A673 (cell line): ENCODE data around the gene SLC2A8. TPM values are rescaled to one million over a fixed set of nuclear protein-coding genes. Genes with fewer than 3 reads are reported as not detected.

Experiments used
- BruUV-seq: library from RNA; stranded (reverse); fragments of 400-500 nt; replicated peaks from 2 replicates; lab custom pipeline; 2021; lab: Mats Ljungman, UMichigan
- CTCF ChIA-PET: fragments of 300-600 bp; sonication (Branson Sonifier 250); formaldehyde crosslinking; loops from one replicate; lab custom pipeline; 2022; ENCODE audit warnings: antibody characterized with exemption; lab: Charles Lee
- POLR2A ChIA-PET: fragments of 300-600 bp; sonication (Branson Sonifier 250); formaldehyde crosslinking; loops from one replicate; lab custom pipeline; 2022; ENCODE audit warnings: antibody characterized with exemption; ENCODE audit not compliant: low non-redundant PET; lab: Charles Lee
- DNase-seq: peaks from one replicate; pipeline ENCODE4 v3.0.0-alpha.2; 2015; ENCODE audit warnings: low spot score
- H3K27ac ChIP-seq: fragments of 200-600 bp; sonication (generic); 2 replicates; pipeline ENCODE4 v1.5.1; 2016; ENCODE audit warnings: mixed run types, low read depth, mild to moderate bottlenecking, mixed read lengths, antibody characterized with exemption, low read length; ENCODE audit not compliant: poor library complexity, severe bottlenecking
- H3K27me3 ChIP-seq: fragments of 200-600 bp; sonication (generic); replicated peaks from 2 replicates; pipeline ENCODE4 v1.6.1; 2017; ENCODE audit warnings: mixed run types, low read depth, mild to moderate bottlenecking, mixed read lengths, antibody characterized with exemption, low read length; ENCODE audit not compliant: insufficient read depth, poor library complexity
- H3K36me3 ChIP-seq: fragments of 200-600 bp; sonication (generic); 2 replicates; pipeline ENCODE4 v1.6.1; 2016; ENCODE audit warnings: mixed run types, mild to moderate bottlenecking, mixed read lengths, antibody characterized with exemption, low read length; ENCODE audit not compliant: insufficient read depth, poor library complexity, severe bottlenecking
- H3K4me1 ChIP-seq: fragments of 200-600 bp; sonication (generic); 2 replicates; pipeline ENCODE4 v1.6.1; 2017; ENCODE audit warnings: mixed run types, mild to moderate bottlenecking, mixed read lengths, antibody characterized with exemption, low read length; ENCODE audit not compliant: insufficient read depth, poor library complexity, severe bottlenecking
- H3K4me3 ChIP-seq: fragments of 200-600 bp; sonication (generic); 2 replicates; pipeline ENCODE4 v1.5.1; 2016; ENCODE audit warnings: low read depth, mixed run types, mild to moderate bottlenecking, mixed read lengths, low read length; ENCODE audit not compliant: poor library complexity, severe bottlenecking
- H3K9me3 ChIP-seq: fragments of 200-600 bp; sonication (generic); 2 replicates; pipeline ENCODE4 v1.6.1; 2016; ENCODE audit warnings: mixed run types, low read depth, mild to moderate bottlenecking, mixed read lengths, antibody characterized with exemption, low read length; ENCODE audit not compliant: poor library complexity, severe bottlenecking
- CTCF ChIP-seq: fragments of 300-800, 200-600 bp; sonication (generic); conservative IDR thresholded peaks from 2 replicates; pipeline ENCODE4 v1.5.1; 2017; ENCODE audit warnings: low read depth, mild to moderate bottlenecking, antibody characterized with exemption, low read length, moderate library complexity, mixed read lengths
- EZH2 ChIP-seq: fragments of 200-600 bp; sonication (generic); IDR thresholded peaks from 2 replicates; pipeline ENCODE4 v1.6.1; 2017; ENCODE audit warnings: borderline replicate concordance, low read depth, mild to moderate bottlenecking, mixed read lengths, antibody characterized with exemption, low read length; ENCODE audit not compliant: poor library complexity, severe bottlenecking
- intact Hi-C: fragments of 100-400 bp; cut with micrococcal nuclease; formaldehyde crosslinking; loops from one replicate; pipeline ENCODE4 v1.10.0; 2022; ENCODE audit not compliant: unreplicated experiment
- total RNA-seq: library from RNA; stranded (reverse); gene quantifications from 2 replicates; pipeline ENCODE4 v1.2.3, GENCODE V29; 2021

The SLC2A8 gene
- total RNA-seq, 1 experiment from 2014 or later = 12.7 TPM

DNA sequence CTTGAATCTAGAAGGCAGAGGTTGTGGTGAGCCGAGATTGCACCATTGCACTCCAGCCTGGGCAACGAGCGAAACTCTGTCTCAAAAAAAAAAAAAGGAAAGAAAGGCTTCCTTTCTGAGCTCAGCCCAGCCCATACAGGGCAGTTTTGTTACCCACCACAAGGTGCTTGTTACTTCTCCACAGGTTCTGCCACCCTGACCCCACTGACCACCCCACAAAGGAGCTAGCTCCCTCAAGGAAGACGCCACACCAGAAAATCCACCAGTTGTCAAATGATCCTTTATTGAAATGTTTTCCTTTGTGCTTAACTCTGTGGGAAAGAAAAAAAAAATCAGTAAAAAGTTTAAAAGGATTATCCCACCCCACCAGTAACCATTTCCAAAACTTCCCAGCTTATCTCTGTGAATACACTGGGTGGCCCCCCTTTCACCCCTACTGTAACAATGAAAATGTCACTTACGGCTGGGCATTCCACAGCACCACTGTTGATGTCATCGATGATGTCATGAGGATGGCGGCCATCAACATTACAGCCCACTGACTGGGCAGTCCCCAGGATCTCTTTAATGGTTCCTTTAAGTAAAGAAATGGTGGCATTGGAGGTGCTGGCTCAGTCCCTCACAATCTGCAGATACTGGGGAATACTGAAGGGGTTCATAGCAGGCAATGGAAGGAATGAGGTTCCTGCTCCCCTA is 50.6 kb downstream of the SLC2A8 start:
- POLR2A ChIA-PET = interaction anchor here (0.5 kb wide), 1 partner anchor 10 kb away, joined by 8 read pairs; no protein-coding TSS in a partner anchor

GRCh38 chr9:127448112-127448805 is 51.3 kb downstream of the SLC2A8 start:
- peaks cover 72% of the 10 kb centered on the region for H3K36me3 ChIP-seq
- H3K27me3 ChIP-seq = no peaks in the 10 kb centered on the region
- peaks cover 7% of the 10 kb centered on the region for H3K9me3 ChIP-seq
- TF ChIP-seq EZH2 (no peak), CTCF (no peak)
- ChIA-PET POLR2A (interaction anchor here (0.5 kb wide), 1 partner anchor 11 kb away, joined by 8 read pairs; no protein-coding TSS in a partner anchor), CTCF (no interaction called here)
- intact Hi-C loops = no loop called here
- BruUV-seq = no TSS peak
- H3K27ac ChIP-seq = peak overlapping the region; percentile 12
- peak overlapping the region; percentile 84 for H3K4me3 ChIP-seq
- H3K4me1 ChIP-seq = peaks cover 14% of the 10 kb centered on the region
- no peak for DNase-seq

More for the DNA sequence above, 50.6 kb downstream of the SLC2A8 start:
- H3K27ac ChIP-seq = peak overlapping the region; percentile 12
- H3K4me3 ChIP-seq = no peak overlapping the region
- no peak for TF ChIP-seq EZH2
- TF ChIP-seq CTCF = no peak
- H3K36me3 ChIP-seq = peaks cover 78% of the 10 kb centered on the region
- no peak for DNase-seq
- BruUV-seq = no TSS peak
- peaks cover 7% of the 10 kb centered on the region for H3K9me3 ChIP-seq
- intact Hi-C loops = no loop called here
- CTCF ChIA-PET = no interaction called here
- peaks cover 12% of the 10 kb centered on the region for H3K4me1 ChIP-seq
- H3K27me3 ChIP-seq = no peaks in the 10 kb centered on the region

GRCh38 chr9:127449332-127449966 is 52.5 kb downstream of the SLC2A8 start:
- intact Hi-C loops = no loop called here
- no TSS peak for BruUV-seq
- Histone ChIP-seq H3K27me3 (no peaks in the 10 kb centered on the region), H3K36me3 (peaks cover 65% of the 10 kb centered on the region), H3K9me3 (peaks cover 2% of the 10 kb centered on the region), H3K27ac (peak overlapping the region; percentile 96), H3K4me3 (peak overlapping the region; percentile 84), H3K4me1 (peaks cover 14% of the 10 kb centered on the region)
- TF ChIP-seq EZH2 (no peak), CTCF (no peak)
- CTCF ChIA-PET = no interaction called here
- POLR2A ChIA-PET = no interaction called here
- no peak for DNase-seq
